Measurements from ENCODE around the gene PSMG3. TPM values are rescaled to one million over a fixed set of nuclear protein-coding genes. Genes with fewer than 3 reads are reported as not detected.

PSMG3 gene
- total RNA-seq, 1 donor from 2014 or later = 29.5 TPM

- Mint-ChIP-seq H3K27me3 (peaks cover 19% of the 10 kb centered on the region), H3K9me3 (no peaks in the 10 kb centered on the region), H3K27ac (no peak overlapping the region), H3K4me1 (no peaks in the 10 kb centered on the region), H3K4me3 (no peak overlapping the region), H3K36me3 (ENCODE audit: low read depth) (no peaks in the 10 kb centered on the region)
- no peak for TF ChIP-seq CTCF (IDR thresholded peaks at IDR 0.05)
- POLR2A ChIA-PET = no interaction called here
- intact Hi-C loops (cut with micrococcal nuclease) = no loop called here
- DNase-seq (no peak), ATAC-seq (ENCODE audit: low read depth) (no peak)
- CTCF ChIA-PET = no interaction called here
Observed at GRCh38 chr7:1607001-1607400, 37.2 kb upstream of the PSMG3 start.

- ChIA-PET POLR2A (interaction anchor here (0.7 kb wide), 1 partner anchor 18 kb away, joined by 3 read pairs; no protein-coding TSS in a partner anchor), CTCF (no interaction called here)
- ATAC-seq (ENCODE audit: low read depth) = no peak
- peaks cover 16% of the 10 kb centered on the region for H3K27me3 Mint-ChIP-seq
- H3K27ac Mint-ChIP-seq = no peak overlapping the region
- no peak overlapping the region for H3K4me3 Mint-ChIP-seq
- no peak for TF ChIP-seq CTCF (IDR thresholded peaks at IDR 0.05)
- intact Hi-C loops (cut with micrococcal nuclease) = no loop called here
- no peaks in the 10 kb centered on the region for H3K9me3 Mint-ChIP-seq
- no peaks in the 10 kb centered on the region for H3K4me1 Mint-ChIP-seq
- no peak for DNase-seq
- H3K36me3 Mint-ChIP-seq (ENCODE audit: low read depth) = no peaks in the 10 kb centered on the region
Observed at GRCh38 chr7:1604383-1604782, 34.6 kb upstream of the PSMG3 start.

- POLR2A ChIA-PET = no interaction called here
- H3K27ac Mint-ChIP-seq = no peak overlapping the region
- no peaks in the 10 kb centered on the region for H3K4me1 Mint-ChIP-seq
- TF ChIP-seq CTCF (IDR thresholded peaks at IDR 0.05) = no peak
- H3K9me3 Mint-ChIP-seq = no peaks in the 10 kb centered on the region
- peaks cover 11% of the 10 kb centered on the region for H3K27me3 Mint-ChIP-seq
- ATAC-seq (ENCODE audit: low read depth) (no peak), DNase-seq (no peak)
- intact Hi-C loops (cut with micrococcal nuclease) = no loop called here
- H3K36me3 Mint-ChIP-seq (ENCODE audit: low read depth) = no peaks in the 10 kb centered on the region
- H3K4me3 Mint-ChIP-seq = no peak overlapping the region
- CTCF ChIA-PET = no interaction called here
Observed at GRCh38 chr7:1603346-1604225, 33.8 kb upstream of the PSMG3 start.

- DNase-seq (no peak), ATAC-seq (ENCODE audit: low read depth) (no peak)
- Mint-ChIP-seq H3K36me3 (ENCODE audit: low read depth) (no peaks in the 10 kb centered on the region), H3K4me1 (no peaks in the 10 kb centered on the region), H3K27ac (no peak overlapping the region), H3K9me3 (no peaks in the 10 kb centered on the region), H3K27me3 (peaks cover 6% of the 10 kb centered on the region), H3K4me3 (no peak overlapping the region)
- TF ChIP-seq CTCF (IDR thresholded peaks at IDR 0.05) = no peak
- ChIA-PET POLR2A (no interaction called here), CTCF (no interaction called here)
- intact Hi-C loops (cut with micrococcal nuclease) = no loop called here
Observed at GRCh38 chr7:1602386-1602785, 32.6 kb upstream of the PSMG3 start.

- ChIA-PET CTCF (no interaction called here), POLR2A (no interaction called here)
- no peaks in the 10 kb centered on the region for H3K4me1 Mint-ChIP-seq
- no peak for TF ChIP-seq CTCF (IDR thresholded peaks at IDR 0.05)
- no peak overlapping the region for H3K27ac Mint-ChIP-seq
- intact Hi-C loops (cut with micrococcal nuclease) = no loop called here
- DNase-seq = no peak
- ATAC-seq (ENCODE audit: low read depth) = no peak
- H3K9me3 Mint-ChIP-seq = no peaks in the 10 kb centered on the region
- no peaks in the 10 kb centered on the region for H3K36me3 Mint-ChIP-seq (ENCODE audit: low read depth)
- peaks cover 3% of the 10 kb centered on the region for H3K27me3 Mint-ChIP-seq
- H3K4me3 Mint-ChIP-seq = no peak overlapping the region
Observed at GRCh38 chr7:1601956-1602355, 32.1 kb upstream of the PSMG3 start.

Data from activated B cell treated with CpG ODN at 0.5 μM for 24 hours (primary cell).